Osteoblast (primary cell): ENCODE results near the gene ZRANB3. TPM values are rescaled to one million over a fixed set of nuclear protein-coding genes. Genes with fewer than 3 reads are reported as not detected.

Experiments used
- DNase-seq: peaks from one replicate; pipeline ENCODE4 v3.0.0; 2011; ENCODE audit warnings: low spot score, mixed read lengths; ENCODE audit not compliant: insufficient read length; ENCODE audit errors: missing footprints
- H2AFZ ChIP-seq: 2 replicates; pipeline ENCODE4 v1.6.0; 2011; ENCODE audit warnings: mild to moderate bottlenecking, low read length
- H3K27ac ChIP-seq: 2 replicates; pipeline ENCODE4 v1.5.1; 2011; ENCODE audit warnings: mild to moderate bottlenecking, low read depth, low read length, moderate library complexity
- H3K27me3 ChIP-seq: 2 replicates; pipeline ENCODE4 v1.6.0; 2012; ENCODE audit warnings: mild to moderate bottlenecking, control low read depth, inconsistent platforms, low read length, moderate library complexity; ENCODE audit not compliant: insufficient read depth
- H3K36me3 ChIP-seq: 2 replicates; pipeline ENCODE4 v1.5.1; 2011; ENCODE audit warnings: mild to moderate bottlenecking, low read length, control low read depth, moderate library complexity; ENCODE audit not compliant: insufficient read depth
- H3K4me1 ChIP-seq: 2 replicates; pipeline ENCODE4 v1.5.1; 2011; ENCODE audit warnings: mild to moderate bottlenecking, low read length, control low read depth, moderate library complexity; ENCODE audit not compliant: insufficient read depth
- H3K4me2 ChIP-seq: 2 replicates; pipeline ENCODE4 v1.6.0; 2011; ENCODE audit warnings: mild to moderate bottlenecking, low read length; ENCODE audit not compliant: insufficient read depth
- H3K4me3 ChIP-seq: fragments of 200-600 bp; sonication (generic); 3 replicates; pipeline ENCODE4 v1.5.1; 2012; ENCODE audit warnings: mild to moderate bottlenecking, low read length, inconsistent platforms; ENCODE audit not compliant: insufficient read depth
- H3K79me2 ChIP-seq: 2 replicates; pipeline ENCODE4 v1.6.0; 2012; ENCODE audit warnings: mild to moderate bottlenecking, low read length, control low read depth, inconsistent platforms; ENCODE audit not compliant: insufficient read depth
- H3K9me3 ChIP-seq: 2 replicates; pipeline ENCODE4 v1.5.1; 2011; ENCODE audit warnings: low read depth, low read length, control low read depth
- H4K20me1 ChIP-seq: 2 replicates; pipeline ENCODE4 v1.6.0; 2012; ENCODE audit warnings: mild to moderate bottlenecking, low read length, control low read depth; ENCODE audit not compliant: insufficient read depth
- total RNA-seq: library from RNA; depleted of rRNA; stranded (reverse); fragments of >200 nt; gene quantifications from 2 replicates; pipeline ENCODE4 v1.2.3, GENCODE V29; 2012
- TF ChIP-seq, protein P1 (sequence below): IDR thresholded peaks from 2 replicates; pipeline ENCODE4 v1.5.1; 2011; ENCODE audit warnings: mild to moderate bottlenecking, low read depth, low read length, moderate library complexity; ENCODE audit errors: extremely low read depth

ZRANB3 gene
- 9.0 and 10.9 TPM in 2 replicates for total RNA-seq

DNA sequence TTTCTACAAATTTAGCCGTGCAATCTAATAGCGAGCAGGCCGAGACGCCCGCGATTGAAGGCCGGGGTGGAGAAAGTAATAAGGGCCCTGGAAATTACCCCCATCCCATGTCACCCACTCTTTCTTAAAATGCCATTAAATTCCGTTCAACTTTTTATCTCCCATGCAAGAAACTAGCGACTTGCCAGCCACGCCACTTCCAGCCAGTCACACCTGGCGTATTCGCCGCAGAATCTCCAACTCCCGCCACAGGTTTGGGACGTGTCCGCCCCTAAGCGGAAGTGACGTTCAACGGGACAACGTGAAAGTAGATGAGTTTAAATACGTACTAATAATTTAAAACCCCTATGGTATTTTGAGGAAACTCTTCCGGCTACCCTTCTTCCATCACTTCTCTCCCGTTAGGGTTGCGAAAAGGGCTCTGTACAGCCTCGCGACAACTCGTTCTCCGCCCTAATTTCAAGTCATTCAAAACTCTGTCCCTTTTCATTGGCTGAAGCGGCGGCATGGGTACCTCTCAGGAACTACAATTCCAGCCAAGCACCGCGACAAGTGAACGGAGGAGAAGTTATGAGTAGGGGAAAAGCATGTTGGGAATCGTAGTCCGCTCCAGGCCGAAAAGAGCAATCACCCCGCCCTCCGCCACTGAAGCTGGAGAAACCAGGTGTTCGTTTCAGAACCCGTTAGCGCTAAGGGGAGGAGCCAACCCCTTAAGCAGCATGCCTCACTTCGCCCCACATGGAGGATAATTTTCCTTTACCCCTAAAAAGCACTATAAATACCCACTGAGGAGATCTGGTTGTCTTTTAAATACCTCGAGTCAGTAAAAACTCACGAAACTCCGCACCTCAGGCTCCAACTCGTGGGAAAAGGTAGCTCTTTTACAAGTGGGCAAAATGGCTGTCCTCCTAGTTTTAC lies at the start of gene ZRANB3:
TSS of gene ZRANB3 (minus strand) at position 906 of the 918 bp plus-strand sequence.
- Histone ChIP-seq H3K4me1 (peaks cover 9% of the 10 kb centered on the region), H3K27me3 (no peaks in the 10 kb centered on the region), H2AFZ (peak within 1 kb of the TSS; percentile 96), H4K20me1 (peaks cover 3% of the 10 kb centered on the region), H3K36me3 (no peaks in the 10 kb centered on the region), H3K4me3 (peak within 1 kb of the TSS; percentile 79), H3K9me3 (no peaks in the 10 kb centered on the region), H3K27ac (peak within 1 kb of the TSS; percentile 96), H3K79me2 (peaks cover 55% of the 10 kb centered on the region), H3K4me2 (peak within 1 kb of the TSS; percentile 91)
- TF ChIP-seq, protein P1, sequence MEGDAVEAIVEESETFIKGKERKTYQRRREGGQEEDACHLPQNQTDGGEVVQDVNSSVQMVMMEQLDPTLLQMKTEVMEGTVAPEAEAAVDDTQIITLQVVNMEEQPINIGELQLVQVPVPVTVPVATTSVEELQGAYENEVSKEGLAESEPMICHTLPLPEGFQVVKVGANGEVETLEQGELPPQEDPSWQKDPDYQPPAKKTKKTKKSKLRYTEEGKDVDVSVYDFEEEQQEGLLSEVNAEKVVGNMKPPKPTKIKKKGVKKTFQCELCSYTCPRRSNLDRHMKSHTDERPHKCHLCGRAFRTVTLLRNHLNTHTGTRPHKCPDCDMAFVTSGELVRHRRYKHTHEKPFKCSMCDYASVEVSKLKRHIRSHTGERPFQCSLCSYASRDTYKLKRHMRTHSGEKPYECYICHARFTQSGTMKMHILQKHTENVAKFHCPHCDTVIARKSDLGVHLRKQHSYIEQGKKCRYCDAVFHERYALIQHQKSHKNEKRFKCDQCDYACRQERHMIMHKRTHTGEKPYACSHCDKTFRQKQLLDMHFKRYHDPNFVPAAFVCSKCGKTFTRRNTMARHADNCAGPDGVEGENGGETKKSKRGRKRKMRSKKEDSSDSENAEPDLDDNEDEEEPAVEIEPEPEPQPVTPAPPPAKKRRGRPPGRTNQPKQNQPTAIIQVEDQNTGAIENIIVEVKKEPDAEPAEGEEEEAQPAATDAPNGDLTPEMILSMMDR, result no peak
- peak; percentile 91 for DNase-seq

DNA sequence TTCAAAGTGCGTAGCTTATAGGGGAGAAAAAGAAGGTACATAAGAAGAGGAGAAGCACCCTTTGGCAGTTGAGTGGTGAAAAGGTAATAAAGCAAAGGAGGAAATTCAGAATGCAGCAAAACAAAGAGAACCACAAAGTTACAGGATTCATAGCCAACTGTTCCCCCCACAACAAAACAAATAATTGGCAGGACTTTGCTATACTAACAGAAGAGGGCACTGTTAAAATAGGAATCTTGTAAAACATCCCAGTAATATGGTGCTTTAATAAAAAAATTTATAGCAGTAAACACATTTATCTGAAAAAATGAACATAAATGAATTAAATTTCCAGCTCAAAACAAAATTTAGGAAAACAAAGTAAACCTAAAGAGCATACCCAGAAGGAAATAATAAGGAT lies 42.6 kb upstream of the ZRANB3 start:
- Histone ChIP-seq H3K79me2 (no peaks in the 10 kb centered on the region), H3K4me2 (no peak overlapping the region), H3K9me3 (no peaks in the 10 kb centered on the region), H2AFZ (no peak overlapping the region), H3K4me3 (no peak overlapping the region), H3K4me1 (no peaks in the 10 kb centered on the region), H3K27ac (no peak overlapping the region), H3K36me3 (no peaks in the 10 kb centered on the region), H3K27me3 (no peaks in the 10 kb centered on the region), H4K20me1 (no peaks in the 10 kb centered on the region)
- TF ChIP-seq, protein P1, result no peak
- DNase-seq, result no peak

DNA sequence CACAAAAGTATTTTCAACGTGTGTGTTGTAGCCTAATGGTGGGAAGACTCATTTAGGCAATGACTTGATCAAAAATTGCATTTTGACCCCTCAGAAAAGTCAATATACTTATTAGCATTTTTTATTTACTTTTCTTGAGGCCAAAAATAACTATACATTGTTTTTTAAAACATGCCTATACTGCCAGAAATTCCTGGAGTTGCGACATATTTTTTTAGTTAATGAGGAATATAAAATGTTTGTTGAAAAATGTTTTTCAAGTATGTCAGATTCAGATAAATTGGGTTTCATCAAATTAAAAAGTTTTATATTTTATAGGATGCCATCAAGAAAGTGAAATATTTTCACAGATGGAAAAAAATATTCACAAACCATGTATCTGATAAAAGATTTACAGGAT lies 39.9 kb upstream of the ZRANB3 start:
- TF ChIP-seq, protein P1, result no peak
- no peak overlapping the region for H3K27ac ChIP-seq
- H3K4me3 ChIP-seq, result no peak overlapping the region
- no peaks in the 10 kb centered on the region for H3K4me1 ChIP-seq
- no peaks in the 10 kb centered on the region for H3K36me3 ChIP-seq
- no peaks in the 10 kb centered on the region for H3K27me3 ChIP-seq
- no peak for DNase-seq
- no peaks in the 10 kb centered on the region for H4K20me1 ChIP-seq
- no peak overlapping the region for H2AFZ ChIP-seq
- H3K4me2 ChIP-seq, result no peak overlapping the region
- H3K9me3 ChIP-seq, result no peaks in the 10 kb centered on the region
- H3K79me2 ChIP-seq, result peaks cover 3% of the 10 kb centered on the region

DNA sequence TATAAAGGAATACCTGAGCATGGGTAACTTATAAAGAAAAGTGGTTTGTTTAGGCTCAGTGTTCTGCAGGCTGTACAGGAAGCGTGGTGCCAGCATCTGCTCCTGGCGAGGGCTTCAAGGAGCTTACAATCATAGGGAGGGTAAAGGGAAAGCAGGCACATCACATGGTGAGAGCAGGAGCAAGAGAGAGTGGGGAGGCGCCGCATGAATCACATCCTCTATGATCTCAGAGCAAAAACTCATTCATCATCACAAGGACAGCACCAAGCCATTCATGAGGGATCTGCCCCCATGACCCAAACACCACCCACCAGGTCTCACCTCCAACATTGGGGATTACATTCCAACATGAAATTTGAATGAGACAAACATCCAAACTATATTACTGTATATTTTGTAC lies 32.8 kb upstream of the ZRANB3 start:
- Histone ChIP-seq H3K4me1 (no peaks in the 10 kb centered on the region), H2AFZ (no peak overlapping the region), H3K4me2 (no peak overlapping the region), H3K79me2 (peaks cover 12% of the 10 kb centered on the region), H3K27me3 (no peaks in the 10 kb centered on the region), H3K4me3 (no peak overlapping the region), H4K20me1 (peaks cover 6% of the 10 kb centered on the region), H3K27ac (no peak overlapping the region), H3K36me3 (no peaks in the 10 kb centered on the region), H3K9me3 (no peaks in the 10 kb centered on the region)
- DNase-seq, result no peak
- TF ChIP-seq, protein P1, result no peak
